Body of pancreas (tissue), 4 donors: ENCODE measurements around the gene RNU1-2. TPM values are rescaled to one million over a fixed set of nuclear protein-coding genes. Genes with fewer than 3 reads are reported as not detected.
"Not testable (repeated sequence)": the region's sequence is repeated elsewhere in the genome, so short reads cannot be mapped to it uniquely, and the experiment has no call there.

Source experiments
- ATAC-seq: fragments of 150-250 bp; one replicate; pipeline ENCODE4 v1.9.1; 2016
- DNase-seq, 4 donors: peaks; one replicate each; pipeline ENCODE4 v3.0.0-alpha.2; 2019
- H3K27ac ChIP-seq, 4 donors: fragments of 200-600 bp; sonication (generic); 1 replicate in 3 of 4; 2 replicates in 1 of 4; pipeline versions ENCODE4 v1.5.1 to v1.6.1; 2016 to 2019; ENCODE audit warnings: mild to moderate bottlenecking in 1 of 4, mixed read lengths in 1 of 4, moderate library complexity in 1 of 4
- H3K27me3 ChIP-seq, 2 donors: fragments of 200-600 bp; sonication (generic); one replicate each; pipeline ENCODE4 v1.6.0; 2016; ENCODE audit warnings: mild to moderate bottlenecking in 1 of 2
- H3K36me3 ChIP-seq, 2 donors: fragments of 200-600 bp; sonication (generic); replicated peaks in 1 of 2; 2 replicates each; pipeline ENCODE4 v1.5.1; 2016; ENCODE audit warnings: low read depth in 2 of 2; ENCODE audit not compliant: insufficient read depth in 1 of 2
- H3K4me1 ChIP-seq: fragments of 200-600 bp; sonication (generic); one replicate; pipeline ENCODE4 v1.6.0; 2016
- H3K4me3 ChIP-seq, 2 donors: fragments of 200-600 bp; sonication (generic); 1 replicate in 1 of 2; 2 replicates in 1 of 2; pipeline ENCODE4 v1.5.1; 2016 to 2019
- H3K9me3 ChIP-seq, 3 donors: fragments of 200-600 bp; sonication (generic); 1 replicate in 2 of 3; 2 replicates in 1 of 3; pipeline ENCODE4 v1.5.1; 2016
- CTCF ChIP-seq, 7 experiments: fragments of 450-650 bp in 4 of 7; fragments of 200-600 bp in 3 of 7; sonication (generic) in 3 of 7; IDR thresholded peaks; one replicate each; pipeline ENCODE4 v1.5.1; 2016 to 2019; ENCODE audit warnings: antibody characterized with exemption in 7 of 7
- POLR2A ChIP-seq, 3 donors: fragments of 450-650 bp; IDR thresholded peaks; one replicate each; pipeline ENCODE4 v1.6.1; 2016; ENCODE audit warnings: antibody characterized with exemption in 3 of 3, mild to moderate bottlenecking in 2 of 3
- WGBS, 2 donors: methylation state at CpG; one replicate each; pipeline ENCODE4 v1.1.5; 2017; 5-methylcytosine and 5-hydroxymethylcytosine counted together
- intact Hi-C: fragments of 100-400 bp; cut with DNase I; formaldehyde crosslinking; loops from one replicate; pipeline ENCODE4 v1.15.1; 2023
- total RNA-seq, 2 donors: library from RNA; depleted of rRNA; stranded (reverse); fragments of >200 nt; gene quantifications; one replicate each; pipeline ENCODE4 v1.1.0, GENCODE V29; 2016

RNU1-2 gene
- total RNA-seq, 2 donors from 2014 or later: under 0.01 to 15,479 TPM

DNA sequence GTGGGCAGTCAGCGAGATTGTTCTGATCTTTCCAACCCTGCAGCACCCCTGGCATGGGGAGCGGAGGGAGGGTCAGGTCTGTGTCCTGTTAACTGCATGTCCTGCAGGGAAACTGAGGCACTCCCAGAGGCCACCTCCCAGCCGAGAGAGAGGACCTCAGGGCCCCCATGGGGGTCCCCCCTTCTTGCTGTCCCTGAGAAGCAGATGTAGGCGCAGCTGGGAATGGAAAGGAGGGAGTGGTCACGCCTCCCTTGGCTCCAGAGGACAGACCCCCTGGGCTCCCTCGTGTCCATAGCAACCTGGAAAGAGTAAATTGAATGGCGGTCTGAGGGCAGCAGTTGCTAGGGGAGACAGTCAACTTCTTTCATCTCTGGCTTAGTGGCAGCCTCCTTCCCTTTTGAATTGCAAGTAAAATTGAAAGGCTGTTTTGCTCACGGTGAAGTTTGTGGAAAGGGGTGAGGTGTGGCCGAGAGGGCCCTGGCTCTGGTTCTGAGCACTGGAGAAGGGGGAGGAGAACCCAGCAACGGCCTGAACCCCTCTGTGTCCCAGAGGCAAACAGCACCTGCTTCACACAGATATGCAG is 30.8 kb downstream of the RNU1-2 start:
- Histone ChIP-seq H3K9me3 (no peaks in the 10 kb centered on the region), H3K4me1 (peaks cover 19% of the 10 kb centered on the region), H3K36me3 (no peaks in the 10 kb centered on the region), H3K27ac (no peak overlapping the region), H3K27me3 (no peaks in the 10 kb centered on the region), H3K4me3 (no peak overlapping the region)
- no peak for TF ChIP-seq CTCF (IDR thresholded peaks at IDR 0.05)
- 72 to 78% methylated on average over 10 of the region's 10 CpGs for WGBS, 2 donors
- ATAC-seq (no peak), DNase-seq (no peak)
- intact Hi-C loops: no loop called here

DNA sequence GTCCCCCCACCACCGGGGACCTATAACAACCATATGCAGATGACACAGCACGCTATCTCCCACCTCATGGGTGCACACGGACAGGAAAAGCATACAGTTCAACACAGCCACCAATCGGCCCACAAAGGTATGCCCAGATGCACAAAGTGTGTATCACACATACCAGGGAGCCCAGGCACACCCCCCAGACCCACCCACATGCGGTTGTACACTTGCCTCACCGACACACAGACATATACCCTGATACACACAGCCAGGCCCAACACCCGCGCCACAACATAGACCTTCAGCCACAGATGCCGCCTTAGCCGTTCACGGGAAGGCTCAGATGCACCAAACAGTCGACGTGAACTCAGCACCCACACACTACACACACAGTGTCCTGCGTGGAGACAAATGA is 31.5 kb downstream of the RNU1-2 start:
- DNase-seq: no peak

GRCh38 chr1:16927711-16928485 is 32.1 kb downstream of the RNU1-2 start:
- WGBS, 2 donors: 74 to 79% methylated on average over 11 to 13 of the region's 13 CpGs
- no peak for ATAC-seq
- no peak overlapping the region for H3K27ac ChIP-seq
- TF ChIP-seq CTCF (IDR thresholded peaks at IDR 0.05) (no peak), POLR2A (IDR thresholded peaks at IDR 0.05) (no peak)
- DNase-seq: no peak
- intact Hi-C loops: no loop called here
- H3K9me3 ChIP-seq: no peaks in the 10 kb centered on the region
- no peak overlapping the region for H3K4me3 ChIP-seq
- no peaks in the 10 kb centered on the region for H3K36me3 ChIP-seq
- no peaks in the 10 kb centered on the region for H3K27me3 ChIP-seq
- peaks cover 7% of the 10 kb centered on the region for H3K4me1 ChIP-seq

More for the DNA sequence above, 31.5 kb downstream of the RNU1-2 start:
- H3K9me3 ChIP-seq: no peaks in the 10 kb centered on the region
- TF ChIP-seq POLR2A (IDR thresholded peaks at IDR 0.05) (no peak), CTCF (IDR thresholded peaks at IDR 0.05) (no peak)
- WGBS, 2 donors: 79 to 84% methylated on average over 14 of the region's 14 CpGs
- H3K36me3 ChIP-seq: no peaks in the 10 kb centered on the region
- H3K27ac ChIP-seq: no peak overlapping the region
- no peak overlapping the region for H3K4me3 ChIP-seq
- ATAC-seq: no peak
- peaks cover 13% of the 10 kb centered on the region for H3K4me1 ChIP-seq
- H3K27me3 ChIP-seq: no peaks in the 10 kb centered on the region
- intact Hi-C loops: no loop called here

DNA sequence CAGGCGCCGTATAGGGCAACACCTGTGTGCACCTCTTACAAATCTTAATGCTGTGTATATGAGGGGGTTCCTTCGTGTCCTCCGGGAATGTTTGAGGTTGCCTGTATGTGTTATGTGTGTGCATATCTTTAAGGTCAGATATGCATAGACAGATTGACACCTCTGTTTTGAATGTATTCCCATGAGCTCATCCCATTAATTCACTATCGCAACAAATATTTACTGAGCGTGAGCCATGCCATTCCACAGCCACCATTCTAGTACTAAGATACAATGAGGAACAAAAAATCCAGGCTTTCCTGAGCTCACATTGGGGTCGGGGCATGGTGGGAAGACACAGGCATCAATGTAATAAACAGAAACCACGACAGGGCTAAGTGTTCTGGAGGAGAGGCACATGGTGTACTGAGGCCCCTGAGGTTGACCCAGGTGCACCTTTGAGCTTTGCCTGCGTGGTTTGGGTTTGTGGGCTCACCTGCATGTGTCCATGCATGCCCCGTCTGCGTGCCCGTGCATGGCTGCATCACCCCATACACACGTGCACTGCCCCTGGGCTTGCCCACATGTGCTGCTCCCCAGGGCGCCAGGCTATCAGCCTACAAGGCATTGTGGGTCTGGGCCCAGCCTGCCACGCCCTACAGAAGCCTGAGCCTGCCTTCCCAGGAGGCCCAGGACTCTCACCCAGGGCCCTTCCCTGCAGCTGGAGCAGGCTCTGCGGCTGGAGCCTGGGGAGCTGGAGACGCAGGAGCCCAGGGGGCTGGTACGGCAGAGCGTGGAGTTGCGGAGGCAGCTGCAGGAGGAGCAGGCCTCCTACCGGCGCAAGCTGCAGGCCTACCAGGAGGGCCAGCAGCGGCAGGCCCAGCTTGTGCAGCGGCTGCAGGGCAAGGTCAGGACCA is 33.6 kb downstream of the RNU1-2 start:
- ATAC-seq, H3K4me3 ChIP-seq, H3K36me3 ChIP-seq, intact Hi-C loops, H3K9me3 ChIP-seq, H3K4me1 ChIP-seq, DNase-seq, H3K27me3 ChIP-seq, H3K27ac ChIP-seq: not testable (repeated sequence)
- WGBS, 2 donors: 85 to 90% methylated on average over 19 to 24 of the region's 24 CpGs

- H3K27me3 ChIP-seq, H3K9me3 ChIP-seq, H3K36me3 ChIP-seq, intact Hi-C loops, DNase-seq, H3K4me1 ChIP-seq, H3K27ac ChIP-seq, H3K4me3 ChIP-seq, ATAC-seq: not testable (repeated sequence)
- WGBS, 2 donors: 81 to 83% methylated on average over 18 of the region's 18 CpGs
Measured at GRCh38 chr1:16931206-16931934, 35.6 kb downstream of the RNU1-2 start.

DNA sequence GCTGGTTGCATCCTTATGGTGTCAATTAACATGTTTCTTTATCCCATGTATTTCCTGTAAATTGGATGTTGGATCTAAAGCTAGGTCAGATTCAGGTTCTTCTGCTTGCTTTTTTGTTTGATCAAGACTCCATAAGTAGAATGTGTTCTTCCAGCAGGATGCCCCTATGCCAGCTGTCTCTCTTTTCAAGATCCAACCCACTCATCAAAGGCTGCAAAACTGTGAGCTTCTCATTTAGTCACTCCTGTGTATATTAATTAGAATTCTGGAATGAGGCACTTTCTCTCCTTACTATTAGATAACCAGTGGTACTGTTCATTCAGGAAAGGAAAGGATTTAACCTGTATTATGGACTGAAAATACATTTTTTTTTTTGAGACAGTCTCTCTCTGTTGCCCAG is 38.2 kb downstream of the RNU1-2 start:
- H3K4me1 ChIP-seq, intact Hi-C loops, DNase-seq, H3K27me3 ChIP-seq, H3K27ac ChIP-seq, H3K4me3 ChIP-seq, H3K9me3 ChIP-seq, ATAC-seq, H3K36me3 ChIP-seq: not testable (repeated sequence)

DNA sequence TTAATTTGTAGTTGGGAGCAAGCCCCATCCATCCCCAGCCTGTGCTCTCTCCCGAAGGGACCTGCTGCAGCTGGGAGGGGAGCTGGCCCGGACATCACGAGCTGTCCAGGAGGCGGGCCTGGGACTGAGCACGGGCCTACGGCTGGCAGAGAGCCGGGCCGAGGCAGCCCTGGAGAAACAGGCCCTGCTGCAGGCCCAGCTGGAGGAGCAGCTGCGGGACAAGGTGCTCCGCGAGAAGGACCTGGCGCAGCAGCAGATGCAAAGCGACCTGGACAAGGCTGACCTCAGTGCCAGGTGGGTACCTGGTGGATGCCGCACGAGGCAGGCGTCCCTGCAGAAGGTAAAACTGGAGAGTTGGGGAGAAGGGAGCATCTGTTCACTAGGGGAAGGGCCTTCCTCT is 40.8 kb downstream of the RNU1-2 start:
- H3K27ac ChIP-seq, H3K36me3 ChIP-seq, DNase-seq, ATAC-seq, H3K4me3 ChIP-seq, H3K9me3 ChIP-seq, intact Hi-C loops, H3K4me1 ChIP-seq, H3K27me3 ChIP-seq: not testable (repeated sequence)
- 86 to 90% methylated on average over 15 to 16 of the region's 16 CpGs for WGBS, 2 donors
